Measurements from ENCODE around the gene ZFYVE21. TPM values are rescaled to one million over a fixed set of nuclear protein-coding genes. Genes with fewer than 3 reads are reported as not detected.
"Not testable (repeated sequence)": the region's sequence is repeated elsewhere in the genome, so short reads cannot be mapped to it uniquely, and the experiment has no call there.

Gene ZFYVE21
- polyA plus RNA-seq, 3 donors from 2014 or later: 11.4 to 29.0 (median 13.6) TPM

GRCh38 chr14:103767336-103767894 lies 51.8 kb downstream of the ZFYVE21 start:
- H3K27me3 Mint-ChIP-seq (ENCODE audit: low read depth in 3 of 3): peaks cover 0 to 2% (median 0%) of the 10 kb centered on the region in 3 donors
- peaks cover 15 to 20% (median 19%) of the 10 kb centered on the region in 3 donors for H3K36me3 Mint-ChIP-seq
- peaks cover 0 to 1% of the 10 kb centered on the region in 2 donors for H3K4me1 Mint-ChIP-seq
- DNase-seq: no peak
- no peak overlapping the region for H3K27ac Mint-ChIP-seq
- H3K9me3 Mint-ChIP-seq: no peaks in the 10 kb centered on the region
- no peak overlapping the region for H3K4me3 Mint-ChIP-seq

- Mint-ChIP-seq H3K27ac (no peak overlapping the region), H3K27me3 (ENCODE audit: low read depth in 3 of 3) (no peaks in the 10 kb centered on the region), H3K4me3 (no peak overlapping the region), H3K9me3 (no peaks in the 10 kb centered on the region), H3K36me3 (peaks cover 11 to 17% (median 16%) of the 10 kb centered on the region in 3 donors), H3K4me1 (no peaks in the 10 kb centered on the region)
- DNase-seq: no peak
These were observed 54.9 kb downstream of the ZFYVE21 start for GRCh38 chr14:103770500-103770899.

DNA sequence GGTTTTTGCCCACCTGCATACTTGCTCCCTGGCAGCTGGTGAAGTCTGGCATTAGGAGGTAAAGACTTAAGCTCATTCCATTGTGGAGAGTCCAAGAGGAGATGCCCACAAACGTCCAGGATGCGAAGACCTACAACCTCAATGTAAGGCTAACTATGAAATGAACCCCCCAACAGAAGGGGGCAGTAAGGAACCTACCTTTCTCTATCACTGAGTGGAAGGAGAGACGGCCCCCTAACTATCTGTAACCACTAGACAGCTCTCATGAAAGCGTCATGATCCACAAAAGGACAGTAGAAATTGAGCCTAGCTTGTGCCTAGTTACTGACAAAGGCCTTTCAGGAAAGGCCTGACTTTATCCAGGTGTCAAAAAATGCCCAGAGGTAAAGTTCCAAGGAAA lies 55.3 kb downstream of the ZFYVE21 start:
- peaks cover 15 to 21% (median 19%) of the 10 kb centered on the region in 3 donors for H3K36me3 Mint-ChIP-seq

DNA sequence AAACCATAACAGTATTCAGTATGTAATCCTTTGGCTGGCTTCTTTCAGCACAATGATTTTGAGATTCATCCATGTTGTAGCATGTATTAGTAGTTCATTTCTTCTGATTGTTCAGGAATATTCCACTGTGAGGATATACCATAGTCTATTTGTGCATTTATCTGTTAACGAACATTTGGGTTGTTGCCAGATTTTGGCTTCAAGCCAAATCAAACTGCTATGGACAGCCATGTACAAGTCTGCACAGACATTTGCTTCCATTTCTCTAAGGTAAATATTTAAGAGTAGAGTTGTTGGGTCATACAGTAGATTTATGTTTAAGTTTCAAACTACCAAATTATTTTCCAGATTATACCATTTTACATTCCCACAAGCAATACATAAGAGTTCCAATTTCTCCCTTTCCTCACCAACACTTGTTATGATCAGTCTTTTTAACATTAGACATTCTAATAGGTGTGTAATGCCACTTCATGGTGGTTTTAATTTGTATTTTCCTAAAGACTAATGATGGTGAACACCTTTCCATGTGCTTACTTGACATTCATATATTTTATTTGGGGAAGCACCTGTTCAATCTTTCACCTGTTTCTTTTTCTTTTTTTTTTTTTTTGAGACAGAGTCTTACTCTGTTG lies 56.6 kb downstream of the ZFYVE21 start:
- DNase-seq: no peak
- no peaks in the 10 kb centered on the region for H3K9me3 Mint-ChIP-seq
- H3K27ac Mint-ChIP-seq: peak overlapping the region in 1 of 6 donors; percentile 41
- no peaks in the 10 kb centered on the region for H3K4me1 Mint-ChIP-seq
- peaks cover 0 to 2% (median 0%) of the 10 kb centered on the region in 3 donors for H3K27me3 Mint-ChIP-seq (ENCODE audit: low read depth in 3 of 3)
- peaks cover 17 to 27% (median 21%) of the 10 kb centered on the region in 3 donors for H3K36me3 Mint-ChIP-seq
- no peak overlapping the region for H3K4me3 Mint-ChIP-seq

More for the DNA sequence above, 55.3 kb downstream of the ZFYVE21 start:
- no peak for DNase-seq
- no peak overlapping the region for H3K4me3 Mint-ChIP-seq
- H3K27ac Mint-ChIP-seq: no peak overlapping the region
- H3K4me1 Mint-ChIP-seq: no peaks in the 10 kb centered on the region
- H3K9me3 Mint-ChIP-seq: no peaks in the 10 kb centered on the region
- peaks cover 0 to 2% (median 0%) of the 10 kb centered on the region in 3 donors for H3K27me3 Mint-ChIP-seq (ENCODE audit: low read depth in 3 of 3)

- H3K4me1 Mint-ChIP-seq: no peaks in the 10 kb centered on the region
- H3K36me3 Mint-ChIP-seq: peaks cover 20 to 31% (median 25%) of the 10 kb centered on the region in 3 donors
- no peak for DNase-seq
- no peaks in the 10 kb centered on the region for H3K9me3 Mint-ChIP-seq
- no peak overlapping the region for H3K27ac Mint-ChIP-seq
- no peak overlapping the region for H3K4me3 Mint-ChIP-seq
- peaks cover 0 to 2% (median 0%) of the 10 kb centered on the region in 3 donors for H3K27me3 Mint-ChIP-seq (ENCODE audit: low read depth in 3 of 3)
These were observed 57.9 kb downstream of the ZFYVE21 start for GRCh38 chr14:103773521-103773920.

GRCh38 chr14:103775506-103775905 lies 59.9 kb downstream of the ZFYVE21 start:
- no peak overlapping the region for H3K4me3 Mint-ChIP-seq
- DNase-seq: no peak
- no peak overlapping the region for H3K27ac Mint-ChIP-seq
- no peaks in the 10 kb centered on the region for H3K9me3 Mint-ChIP-seq
- H3K36me3 Mint-ChIP-seq: peaks cover 22 to 33% (median 26%) of the 10 kb centered on the region in 3 donors
- no peaks in the 10 kb centered on the region for H3K4me1 Mint-ChIP-seq
- H3K27me3 Mint-ChIP-seq (ENCODE audit: low read depth in 3 of 3): peaks cover 0 to 2% (median 1%) of the 10 kb centered on the region in 3 donors

- H3K4me1 Mint-ChIP-seq; H3K4me3 Mint-ChIP-seq; H3K9me3 Mint-ChIP-seq; H3K27me3 Mint-ChIP-seq (ENCODE audit: low read depth in 3 of 3); DNase-seq; H3K27ac Mint-ChIP-seq: not testable (repeated sequence)
- H3K36me3 Mint-ChIP-seq: peaks cover 19 to 27% (median 23%) of the 10 kb centered on the region in 3 donors
These were observed 60.7 kb downstream of the ZFYVE21 start for GRCh38 chr14:103776319-103776718.

DNA sequence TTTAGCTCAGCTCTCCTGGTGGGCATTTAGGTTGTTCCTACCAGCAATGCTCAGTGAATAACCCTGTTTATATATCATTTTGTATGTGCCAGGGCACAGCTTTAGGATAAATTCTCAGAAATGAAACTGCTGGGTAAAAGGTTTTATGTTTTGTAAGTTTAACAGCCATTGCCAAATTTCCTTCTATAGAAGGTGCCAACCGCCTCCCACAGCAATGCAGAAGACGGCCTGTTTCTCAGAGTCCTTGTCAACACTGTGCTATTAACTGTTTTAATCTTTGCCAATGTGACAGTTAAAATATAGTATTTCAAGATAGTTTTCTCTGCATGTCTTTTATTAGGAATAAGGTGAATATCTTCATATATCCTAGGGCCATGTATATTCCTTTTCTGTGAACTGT lies 66.8 kb downstream of the ZFYVE21 start:
- no peaks in the 10 kb centered on the region for H3K4me1 Mint-ChIP-seq
- peaks cover 4 to 9% (median 5%) of the 10 kb centered on the region in 3 donors for H3K36me3 Mint-ChIP-seq
- DNase-seq: no peak
- no peaks in the 10 kb centered on the region for H3K9me3 Mint-ChIP-seq
- no peak overlapping the region for H3K27ac Mint-ChIP-seq
- no peak overlapping the region for H3K4me3 Mint-ChIP-seq
- peaks cover 0 to 1% (median 0%) of the 10 kb centered on the region in 3 donors for H3K27me3 Mint-ChIP-seq (ENCODE audit: low read depth in 3 of 3)

Other genes with a start within 250 kb of the ZFYVE21 start
- 1 to 10 TPM in 2 of 3 donors, under 1 TPM in 1; 0.34 to 1.6 (median 1.1) TPM for gene CKB, start 193.0 kb upstream of the ZFYVE21 start, polyA plus RNA-seq
- gene TRMT61A, start 186.6 kb upstream of the ZFYVE21 start, polyA plus RNA-seq: 1 to 10 TPM; 1.4 to 7.7 (median 5.0) TPM
- 10 to 100 TPM; 23.5 to 58.7 (median 36.5) TPM for gene BAG5, start 153.2 kb upstream of the ZFYVE21 start, polyA plus RNA-seq
- gene COA8, start 152.8 kb upstream of the ZFYVE21 start, polyA plus RNA-seq: 10 to 100 TPM; 60.6 to 87.5 (median 64.5) TPM
- gene KLC1, start 86.6 kb upstream of the ZFYVE21 start, polyA plus RNA-seq: 10 to 100 TPM; 38.3 to 83.5 (median 48.2) TPM
- 1 to 10 TPM; 4.0 to 5.7 (median 5.4) TPM for gene XRCC3, start 359 bp upstream of the ZFYVE21 start, polyA plus RNA-seq
- 1 to 10 TPM in 2 of 3 donors, under 1 TPM in 1; 0.85 to 6.7 (median 4.1) TPM for gene PPP1R13B, start 131.8 kb downstream of the ZFYVE21 start, polyA plus RNA-seq
- gene TDRD9, start 212.6 kb downstream of the ZFYVE21 start, polyA plus RNA-seq: 1 to 10 TPM; 1.2 to 2.8 (median 1.2) TPM
- gene RD3L, start 226.7 kb downstream of the ZFYVE21 start, polyA plus RNA-seq: not detected

Measured in immature natural killer cell (primary cell).